ENCODE data around the gene CA6.
A peak's percentile ranks its signal among the peaks of the same experiment; 100 is the strongest.

CA6 gene

DNA sequence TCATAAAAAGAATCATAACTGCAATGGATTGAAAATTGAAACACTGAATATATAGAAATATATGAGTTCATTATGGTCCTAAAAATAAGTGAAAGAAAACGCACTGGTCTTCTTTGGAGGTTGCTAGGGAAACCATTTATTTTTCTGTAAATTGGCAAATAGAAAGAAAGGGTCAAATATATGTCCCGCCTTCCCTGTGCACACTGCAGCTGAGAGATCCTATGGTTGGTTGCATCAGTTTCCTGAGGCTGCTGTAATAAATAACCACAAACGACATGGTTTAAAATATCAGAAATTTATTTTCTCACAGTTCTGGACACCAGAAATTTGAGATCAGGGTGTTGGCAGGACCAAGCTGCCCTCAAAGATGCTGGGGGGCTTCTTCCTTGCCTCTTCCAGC lies 35.0 kb downstream of the CA6 start:
- no peak overlapping the region for H3K27ac ChIP-seq
- TF ChIP-seq ZFX (IDR thresholded peaks at IDR 0.05): no peak
- TF ChIP-seq, protein P1, sequence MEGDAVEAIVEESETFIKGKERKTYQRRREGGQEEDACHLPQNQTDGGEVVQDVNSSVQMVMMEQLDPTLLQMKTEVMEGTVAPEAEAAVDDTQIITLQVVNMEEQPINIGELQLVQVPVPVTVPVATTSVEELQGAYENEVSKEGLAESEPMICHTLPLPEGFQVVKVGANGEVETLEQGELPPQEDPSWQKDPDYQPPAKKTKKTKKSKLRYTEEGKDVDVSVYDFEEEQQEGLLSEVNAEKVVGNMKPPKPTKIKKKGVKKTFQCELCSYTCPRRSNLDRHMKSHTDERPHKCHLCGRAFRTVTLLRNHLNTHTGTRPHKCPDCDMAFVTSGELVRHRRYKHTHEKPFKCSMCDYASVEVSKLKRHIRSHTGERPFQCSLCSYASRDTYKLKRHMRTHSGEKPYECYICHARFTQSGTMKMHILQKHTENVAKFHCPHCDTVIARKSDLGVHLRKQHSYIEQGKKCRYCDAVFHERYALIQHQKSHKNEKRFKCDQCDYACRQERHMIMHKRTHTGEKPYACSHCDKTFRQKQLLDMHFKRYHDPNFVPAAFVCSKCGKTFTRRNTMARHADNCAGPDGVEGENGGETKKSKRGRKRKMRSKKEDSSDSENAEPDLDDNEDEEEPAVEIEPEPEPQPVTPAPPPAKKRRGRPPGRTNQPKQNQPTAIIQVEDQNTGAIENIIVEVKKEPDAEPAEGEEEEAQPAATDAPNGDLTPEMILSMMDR (conservative IDR thresholded peaks at IDR 0.05): no peak

DNA sequence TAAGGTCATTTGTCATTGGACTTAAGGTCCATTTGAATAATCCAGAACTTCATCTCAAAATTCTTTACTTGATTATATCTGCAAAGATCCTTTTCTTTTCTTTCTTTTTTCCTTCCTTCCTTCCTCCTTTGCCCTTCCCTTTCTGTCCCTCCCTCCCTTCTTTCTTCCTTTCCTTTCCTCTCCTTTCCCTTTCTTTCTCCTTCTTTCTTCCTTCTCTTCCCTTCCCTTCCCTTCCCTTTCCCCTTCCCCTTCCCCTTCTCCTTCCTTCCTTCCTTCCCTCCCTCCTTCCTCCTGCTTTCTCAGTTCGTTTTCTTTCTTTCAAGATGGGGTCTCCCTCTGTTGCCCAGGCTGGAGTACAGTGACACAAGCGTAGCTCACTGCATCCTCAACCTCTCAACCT lies 35.5 kb downstream of the CA6 start:
- no peak overlapping the region for H3K27ac ChIP-seq

DNA sequence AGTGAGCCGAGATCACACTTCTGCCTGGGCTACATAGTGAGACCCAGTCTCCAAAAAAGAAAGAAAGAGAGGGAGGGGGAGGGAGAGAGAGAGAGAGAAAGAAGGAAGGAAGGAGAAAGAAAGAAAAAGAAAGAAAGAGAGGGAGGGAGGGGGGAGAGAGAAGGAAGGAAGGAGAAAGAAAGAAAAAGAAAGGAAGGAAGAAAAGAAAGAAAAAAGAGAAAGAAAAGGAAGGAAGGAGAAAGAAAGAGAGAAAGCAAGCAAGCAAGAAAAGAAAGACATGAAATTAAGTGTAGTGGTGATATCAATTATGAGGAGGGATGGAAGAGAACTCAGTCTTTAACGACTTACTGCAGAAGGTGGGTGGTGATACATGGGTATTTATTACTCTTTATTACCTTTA lies 38.5 kb downstream of the CA6 start:
- no peak overlapping the region for H3K27ac ChIP-seq
- TF ChIP-seq, protein P1 (conservative IDR thresholded peaks at IDR 0.05): no peak
- no peak for TF ChIP-seq ZFX (IDR thresholded peaks at IDR 0.05)

More for the DNA sequence above, 35.5 kb downstream of the CA6 start:
- TF ChIP-seq, protein P1 (conservative IDR thresholded peaks at IDR 0.05): no peak
- TF ChIP-seq ZFX (IDR thresholded peaks at IDR 0.05): no peak

DNA sequence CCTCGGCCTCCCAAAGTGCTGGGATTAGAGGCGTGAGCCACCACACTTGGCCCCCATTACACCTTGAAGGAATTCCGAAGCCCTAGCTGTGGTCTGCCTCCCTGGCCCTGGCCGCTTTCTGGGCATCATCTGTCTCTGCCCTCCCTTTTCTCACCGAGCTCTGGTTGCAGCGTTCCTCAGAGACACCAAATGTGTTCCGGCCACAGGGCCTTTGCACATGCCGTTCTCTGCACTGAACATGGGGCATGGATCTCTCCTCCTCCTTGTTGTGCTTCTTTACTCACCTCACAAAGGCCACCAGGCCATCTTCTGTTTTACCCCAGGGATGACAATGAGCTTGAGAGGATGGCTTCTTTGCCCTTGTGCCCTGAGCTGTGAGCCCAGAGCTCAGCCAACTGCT lies 39.3 kb downstream of the CA6 start:
- no peak overlapping the region for H3K27ac ChIP-seq
- no peak for TF ChIP-seq ZFX (IDR thresholded peaks at IDR 0.05)
- TF ChIP-seq, protein P1 (conservative IDR thresholded peaks at IDR 0.05): no peak

DNA sequence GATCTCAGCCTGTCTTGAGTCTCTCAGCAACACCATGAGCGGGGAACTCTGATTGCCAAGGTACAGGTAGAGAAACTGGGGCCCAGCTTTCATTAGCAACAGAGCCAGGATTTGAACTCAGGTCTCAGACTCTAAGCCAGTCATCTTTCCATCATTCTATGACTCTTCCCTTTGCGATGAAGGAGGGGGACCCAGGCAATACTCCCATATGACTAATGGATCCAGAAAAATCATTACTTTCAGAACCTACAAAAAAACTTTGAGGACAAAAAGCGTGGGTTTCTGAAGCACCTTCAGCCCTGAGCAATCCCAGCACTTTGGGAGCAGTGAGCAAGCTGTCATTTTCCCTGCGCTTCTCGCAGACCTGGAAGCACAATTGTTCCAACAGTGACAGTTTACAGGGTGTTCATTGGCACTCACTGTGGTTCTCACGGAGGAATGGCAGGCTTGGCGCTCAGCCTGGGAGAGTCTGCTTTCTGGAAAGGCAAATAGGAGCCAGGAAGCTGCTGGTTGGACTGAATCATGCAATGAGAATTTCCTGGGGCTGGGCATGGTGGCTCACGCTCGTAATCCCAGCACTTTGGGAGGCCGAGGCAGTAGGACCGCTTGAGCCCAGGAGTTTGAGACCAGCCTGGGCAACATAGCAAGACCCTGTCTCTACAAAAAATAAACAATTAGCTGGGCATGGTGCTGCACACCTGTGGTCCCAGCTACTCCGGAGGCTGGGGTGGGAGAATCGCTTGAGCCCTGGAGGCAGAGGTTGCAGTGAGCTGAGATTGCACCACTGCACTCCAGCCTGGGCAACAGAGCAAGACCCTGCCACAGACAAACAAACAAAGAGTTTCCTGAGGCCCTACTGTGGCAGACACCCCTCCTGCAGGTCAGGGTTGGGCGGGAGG lies 40.5 kb downstream of the CA6 start:
- peak overlapping the region; percentile 51 for H3K27ac ChIP-seq
- TF ChIP-seq ZFX (IDR thresholded peaks at IDR 0.05): no peak
- TF ChIP-seq, protein P1 (conservative IDR thresholded peaks at IDR 0.05): no peak

DNA sequence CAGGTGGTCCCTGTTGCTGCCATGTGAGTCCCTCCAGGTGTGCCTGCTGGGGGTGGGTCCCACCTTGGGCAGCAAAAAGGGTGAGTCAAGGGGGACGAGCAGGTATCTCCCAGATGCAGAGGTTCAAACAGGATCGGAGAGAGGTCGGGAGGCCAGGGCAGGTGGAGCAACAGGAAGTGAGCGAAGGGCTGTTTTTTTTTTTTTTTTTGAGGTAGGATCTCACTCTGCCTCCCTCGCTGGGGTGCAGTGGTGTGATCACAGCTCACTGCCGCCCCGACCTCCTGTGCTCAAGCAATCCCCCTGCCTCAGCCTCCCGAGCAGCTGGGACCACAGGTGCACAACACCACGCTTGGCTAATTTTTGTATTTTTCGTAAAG lies 41.1 kb downstream of the CA6 start:
- TF ChIP-seq, protein P1 (conservative IDR thresholded peaks at IDR 0.05): no peak
- no peak for TF ChIP-seq ZFX (IDR thresholded peaks at IDR 0.05)
- H3K27ac ChIP-seq: peak overlapping the region; percentile 51

DNA sequence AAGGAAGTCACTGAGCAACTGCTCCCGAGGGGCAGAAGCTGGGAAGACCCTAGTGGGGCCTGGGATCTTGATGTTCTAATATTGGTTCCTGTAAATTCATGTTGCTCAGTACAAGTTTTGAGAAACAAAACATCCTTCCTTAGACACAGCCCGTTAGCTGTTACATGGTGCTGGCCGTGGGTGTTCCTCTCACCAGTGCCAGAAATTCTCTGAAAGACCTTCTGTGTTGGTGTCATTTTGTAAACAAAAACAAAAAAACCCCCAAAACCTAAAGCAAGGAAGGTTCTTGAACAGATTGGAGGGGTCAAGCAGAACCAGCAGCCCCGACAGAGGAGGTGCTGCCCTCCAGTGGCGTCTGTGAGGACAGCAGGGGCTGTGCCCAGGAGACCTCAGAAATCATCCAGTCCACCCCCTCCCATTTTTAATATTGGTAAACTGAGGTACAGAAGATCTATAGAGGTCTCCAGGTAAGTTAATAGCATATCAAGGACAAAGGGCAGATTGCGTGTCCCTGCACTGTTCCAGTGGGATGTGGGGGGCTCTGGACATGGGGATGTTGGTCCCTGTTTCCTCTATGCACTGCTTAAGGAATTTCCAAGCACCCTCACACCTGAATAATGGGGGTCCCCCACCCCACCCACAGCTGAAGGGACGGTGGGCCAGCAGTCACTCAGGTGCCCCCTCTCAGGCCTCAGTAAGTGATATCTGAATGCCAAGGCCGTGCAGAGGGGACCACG lies 42.4 kb downstream of the CA6 start:
- H3K27ac ChIP-seq: no peak overlapping the region
- TF ChIP-seq, protein P1 (conservative IDR thresholded peaks at IDR 0.05): peak; percentile 99
- TF ChIP-seq ZFX (IDR thresholded peaks at IDR 0.05): no peak

All from C4-2B (cell line).